HuH-7.5 (cell line): ENCODE measurements around the gene C12orf60.
A peak's percentile ranks its signal among the peaks of the same experiment; 100 is the strongest.

Source experiments
- DNase-seq: peaks from one replicate; pipeline ENCODE4 v3.0.0; 2011; ENCODE audit warnings: low spot score

C12orf60 gene

GRCh38 chr12:14836336-14837210 lies 33.1 kb downstream of the C12orf60 start:
- DNase-seq, result no peak

- no peak for DNase-seq
These were observed 35.8 kb downstream of the C12orf60 start for GRCh38 chr12:14839262-14839661.

- peak; percentile 15 for DNase-seq
These were observed 37.1 kb downstream of the C12orf60 start for GRCh38 chr12:14840616-14841015.

- peak; percentile 17 for DNase-seq
These were observed 38.3 kb downstream of the C12orf60 start for GRCh38 chr12:14841761-14842160.

DNA sequence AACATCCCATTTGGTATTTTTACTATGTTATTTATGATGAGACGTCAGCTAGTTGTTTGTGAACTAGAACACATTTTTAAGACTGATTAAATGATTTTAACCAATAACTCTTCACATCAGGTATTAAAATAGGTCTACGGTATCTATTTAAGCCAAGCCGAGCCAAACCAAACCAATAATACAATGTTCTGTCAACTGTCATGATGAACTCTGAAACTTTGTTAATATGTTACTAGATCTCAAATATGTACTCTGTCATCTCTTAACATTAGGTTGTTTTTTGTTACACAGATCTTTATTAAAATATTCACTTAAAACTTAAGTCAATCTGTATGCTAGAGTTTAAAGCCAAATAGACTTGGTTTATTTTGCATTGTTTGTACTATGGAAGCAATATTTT lies 38.8 kb downstream of the C12orf60 start:
- no peak for DNase-seq

- no peak for DNase-seq
These were observed 40.0 kb downstream of the C12orf60 start, which contains the start of gene ART4 for GRCh38 chr12:14843425-14843887. ART4 (minus strand) TSS chr12:14843526; CDS start chr12:14843113, 413 bp downstream.

- no peak for DNase-seq
These were observed 40.9 kb downstream of the C12orf60 start for GRCh38 chr12:14844401-14844800.

DNA sequence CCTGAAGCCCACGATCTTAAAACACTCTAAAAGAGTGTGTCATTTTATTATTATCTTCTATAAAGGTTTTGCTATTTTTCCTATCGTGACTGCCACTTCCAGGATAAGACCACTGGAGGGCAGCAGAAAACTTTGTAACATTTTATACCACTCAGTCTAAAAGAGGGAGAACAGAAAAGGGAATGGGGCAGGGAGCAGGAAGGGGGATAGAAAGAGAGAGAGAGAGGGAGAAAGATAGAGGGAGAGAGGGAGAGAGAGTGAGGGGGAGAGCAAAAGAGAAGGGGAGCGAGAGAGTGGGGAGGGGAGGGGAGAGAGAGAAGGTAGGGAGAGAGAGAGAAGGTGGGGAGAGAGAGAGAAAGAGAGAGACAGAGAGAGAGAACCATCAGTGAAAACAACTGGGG lies 41.9 kb downstream of the C12orf60 start:
- DNase-seq, result peak; percentile 46

- DNase-seq, result no peak
These were observed 42.6 kb downstream of the C12orf60 start for GRCh38 chr12:14846042-14846587.

GRCh38 chr12:14846876-14847580 lies 43.6 kb downstream of the C12orf60 start:
- no peak for DNase-seq

DNA sequence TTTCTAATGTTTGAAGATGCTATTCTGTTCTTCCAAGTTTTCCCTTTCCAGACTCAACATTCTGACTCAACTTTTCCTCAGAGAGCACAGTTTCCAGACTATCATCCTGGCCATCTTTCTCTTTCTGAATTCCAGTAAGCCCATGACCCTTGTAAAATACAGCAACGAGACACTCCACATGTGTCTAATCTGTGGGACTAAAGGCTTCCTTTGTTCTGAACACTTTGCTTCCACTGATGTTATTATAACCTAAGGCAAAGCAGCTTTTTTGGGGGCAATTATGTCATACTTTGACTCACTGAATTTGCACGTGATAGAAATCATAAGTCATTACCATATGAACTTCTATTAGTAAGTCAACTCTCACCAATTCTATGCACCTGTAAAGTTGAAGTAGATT lies 46.2 kb downstream of the C12orf60 start:
- no peak for DNase-seq

DNA sequence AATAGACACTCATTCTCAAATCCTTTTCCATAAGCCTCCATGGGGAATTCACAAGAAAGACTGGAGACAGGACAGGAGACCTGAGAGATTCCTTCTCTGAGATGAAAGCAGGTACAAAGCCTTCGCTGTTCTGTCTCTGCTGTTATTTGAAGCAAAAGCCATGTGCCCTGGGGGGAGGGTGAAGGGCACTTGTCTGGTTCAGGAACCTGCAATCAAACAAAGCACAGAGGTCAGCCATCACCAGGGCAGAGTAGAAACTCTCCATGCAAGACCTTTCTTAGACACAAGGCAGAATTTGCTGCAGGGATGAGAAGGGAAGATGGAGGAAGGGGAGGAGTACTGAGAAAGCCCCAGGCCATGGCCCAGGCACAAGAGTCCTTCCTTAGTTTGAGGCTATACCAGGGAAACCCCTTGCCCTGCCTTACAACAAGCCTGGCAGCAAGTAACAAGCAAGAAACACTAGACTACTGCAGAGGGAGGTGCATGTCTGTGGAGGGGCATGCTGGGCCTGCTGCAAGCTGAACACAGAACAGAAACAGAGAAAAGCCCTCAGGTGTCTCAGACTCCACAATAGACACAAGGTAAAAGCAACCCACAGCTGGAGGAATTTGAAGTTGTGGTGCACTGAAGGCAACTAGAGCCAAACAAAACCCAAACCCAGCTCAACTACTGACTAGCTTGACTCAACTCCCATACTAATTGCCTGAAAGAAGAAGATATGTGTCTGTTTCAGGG lies 47.6 kb downstream of the C12orf60 start:
- no peak for DNase-seq

- DNase-seq, result no peak
These were observed 49.4 kb downstream of the C12orf60 start for GRCh38 chr12:14852880-14853279.

DNA sequence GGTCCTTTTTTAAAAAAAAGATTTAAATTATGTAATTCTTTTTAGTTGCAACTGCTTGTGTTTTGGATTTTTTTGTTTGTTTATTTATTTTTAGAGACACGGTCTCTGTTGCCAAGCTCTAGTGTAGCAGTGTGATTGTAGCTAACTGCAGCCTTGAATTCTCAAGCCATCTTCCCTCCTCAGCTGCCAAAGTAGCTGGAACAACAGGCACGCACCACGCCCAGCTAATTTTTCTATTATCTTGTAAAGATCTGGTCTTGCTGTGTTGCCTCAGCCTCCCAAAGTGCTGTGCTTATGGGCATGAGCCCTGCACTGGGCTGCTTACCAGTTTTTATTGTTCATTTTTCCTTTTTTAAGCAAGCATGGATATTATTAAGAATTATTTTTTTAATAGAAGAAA lies 50.5 kb downstream of the C12orf60 start:
- no peak for DNase-seq

DNA sequence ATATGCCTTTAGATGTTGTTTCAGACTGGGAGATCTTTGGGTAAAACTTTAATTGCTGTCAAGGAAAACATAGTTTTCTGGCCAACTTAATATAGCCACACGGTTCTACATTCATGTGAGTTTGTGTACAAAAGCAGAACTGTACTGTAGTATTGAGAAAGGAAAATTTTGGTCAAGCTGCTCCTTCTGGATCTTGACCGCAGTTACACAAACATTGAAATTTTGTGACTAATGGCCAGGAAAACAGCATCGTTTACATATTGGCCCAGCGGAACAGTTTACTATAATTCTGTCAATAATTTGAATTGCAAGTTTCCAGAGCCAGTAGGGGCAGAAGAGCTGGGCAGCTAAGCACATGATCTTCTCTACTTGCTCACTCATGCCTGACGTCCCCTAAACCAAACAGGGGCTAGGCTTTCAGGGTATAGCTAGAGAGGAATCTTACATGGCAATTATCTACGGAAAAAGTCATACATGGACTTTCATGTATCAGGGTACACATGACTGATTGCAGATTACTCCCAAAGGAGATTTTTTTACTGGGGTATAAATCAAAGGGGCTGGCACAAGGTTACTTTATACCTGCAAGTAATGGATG lies 51.2 kb downstream of the C12orf60 start:
- no peak for DNase-seq

GRCh38 chr12:14858513-14858912 lies 55.0 kb downstream of the C12orf60 start:
- no peak for DNase-seq

GRCh38 chr12:14860490-14860889 lies 57.0 kb downstream of the C12orf60 start:
- no peak for DNase-seq

DNA sequence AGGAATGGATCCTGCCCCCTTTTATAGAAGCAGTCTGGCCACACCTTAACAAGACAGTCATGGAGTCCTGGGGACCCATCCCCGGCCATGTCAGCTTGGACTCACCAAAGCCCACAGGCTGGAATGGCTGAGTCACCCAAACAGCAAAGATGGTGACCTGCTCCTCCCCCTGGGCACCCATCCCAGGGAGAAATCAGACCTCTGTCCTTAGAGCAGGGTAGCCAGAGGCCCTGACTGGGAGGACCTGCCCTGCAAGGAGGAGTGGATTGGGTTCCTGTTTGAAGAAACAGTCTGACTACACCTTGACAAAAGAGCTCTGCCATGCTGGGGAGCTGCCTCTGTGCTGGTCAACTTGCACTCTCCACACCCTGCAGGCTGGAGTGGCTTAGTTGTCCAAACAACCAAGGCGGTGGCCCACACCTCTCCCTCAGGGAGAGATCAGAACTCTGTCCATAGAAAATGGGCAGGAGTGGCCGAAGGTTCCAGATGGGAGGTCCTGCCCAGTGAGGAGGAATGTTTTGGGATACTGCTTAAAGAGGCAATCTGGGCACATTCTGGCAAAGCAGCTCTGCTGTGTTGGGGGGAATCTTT lies 65.5 kb downstream of the C12orf60 start:
- no peak for DNase-seq

DNA sequence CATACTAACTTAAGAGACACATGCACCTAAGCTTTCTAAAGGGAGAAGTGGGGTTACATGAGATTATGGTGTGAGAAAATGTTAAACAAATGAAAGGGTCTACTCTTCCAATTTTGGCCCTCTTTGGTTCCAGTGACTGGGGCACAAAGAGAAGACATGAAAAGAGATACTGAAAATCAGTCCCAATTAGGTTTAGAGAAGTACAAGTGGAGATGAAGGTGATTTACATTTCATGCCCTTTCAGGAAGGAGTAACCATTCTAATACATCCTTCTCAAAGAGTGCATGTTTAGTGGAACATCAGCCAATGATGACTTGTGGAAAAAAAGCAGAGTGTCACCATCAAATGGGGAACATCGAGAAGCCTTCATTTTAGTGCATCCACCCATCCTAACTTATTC lies 67.8 kb downstream of the C12orf60 start:
- DNase-seq, result no peak

DNA sequence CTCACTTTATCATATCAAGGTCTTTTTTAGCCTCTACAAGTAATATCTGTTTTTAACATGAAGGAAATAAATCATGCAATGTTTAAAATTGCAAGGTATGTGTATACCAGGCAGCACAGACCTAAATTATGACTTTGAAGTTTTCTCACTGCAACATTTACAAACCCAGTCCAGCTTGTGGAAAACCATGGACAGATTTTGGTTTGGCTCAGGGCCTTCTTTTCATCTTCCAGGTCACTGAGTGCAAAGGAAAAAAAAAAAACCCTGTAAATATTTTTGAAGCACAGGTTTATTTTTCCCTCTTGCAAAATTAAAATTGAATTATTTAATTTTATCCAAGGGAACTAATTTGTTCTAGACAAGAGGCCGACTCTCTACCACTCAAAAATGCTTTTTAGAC lies 68.4 kb downstream of the C12orf60 start:
- no peak for DNase-seq

- no peak for DNase-seq
These were observed 70.1 kb downstream of the C12orf60 start for GRCh38 chr12:14873440-14874185.
